ENCODE measurements around the gene ATF7IP2. TPM values are rescaled to one million over a fixed set of nuclear protein-coding genes. Genes with fewer than 3 reads are reported as not detected.
"Not testable (repeated sequence)": the region's sequence is repeated elsewhere in the genome, so short reads cannot be mapped to it uniquely, and the experiment has no call there.

The ATF7IP2 gene
- total RNA-seq, 1 donor from 2014 or later, result 17.9 TPM

- no peak for DNase-seq
Measured at GRCh38 chr16:10376229-10376628, 9.6 kb upstream of the ATF7IP2 start.

DNA sequence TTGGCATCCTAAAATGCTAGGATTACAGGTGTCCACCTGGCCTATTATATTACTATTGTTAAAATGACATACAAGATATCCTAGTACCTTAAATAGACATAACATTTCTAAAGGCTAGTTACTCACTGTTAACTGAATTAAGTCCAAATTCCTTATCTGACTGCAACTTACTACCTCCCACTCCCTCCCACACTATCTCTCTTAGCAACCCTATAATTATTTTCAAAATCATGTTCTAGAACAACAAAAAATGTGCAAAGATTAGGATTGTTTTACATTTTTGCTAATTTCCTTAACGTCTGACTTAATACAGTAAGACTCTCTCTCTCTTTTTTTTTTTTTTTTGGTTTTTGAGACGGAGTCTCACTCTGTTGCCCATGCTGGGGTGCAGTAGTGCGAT lies 2.2 kb upstream of the ATF7IP2 start:
- DNase-seq, result no peak

DNA sequence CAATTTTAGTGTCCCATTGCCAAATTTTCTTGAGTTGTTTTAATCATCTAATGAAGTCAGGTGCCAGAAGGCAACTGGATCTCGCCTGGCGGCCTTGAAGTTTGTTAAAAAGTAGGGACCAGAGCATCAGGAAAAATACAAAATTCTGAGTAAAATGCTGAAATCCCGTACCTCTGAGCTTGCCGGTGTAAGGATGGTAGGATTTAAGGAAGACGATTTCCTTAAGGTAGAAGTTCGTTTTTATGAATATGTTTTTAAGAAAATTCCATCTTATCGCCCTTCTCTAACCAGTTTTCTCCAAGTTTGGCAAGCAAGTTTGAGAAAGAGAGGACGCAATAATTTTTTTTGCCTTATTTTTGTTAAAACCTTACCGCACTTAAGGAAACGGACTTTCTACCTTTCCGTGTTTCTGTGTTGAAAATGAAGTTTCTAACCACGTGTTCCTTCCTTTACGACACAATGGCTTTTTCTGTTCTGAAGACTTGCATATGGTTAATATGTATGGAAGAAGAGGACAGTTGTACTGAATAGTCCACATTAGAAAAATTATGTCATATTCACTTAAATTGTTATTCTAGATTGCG lies 748 bp downstream of the ATF7IP2 start:
- DNase-seq, result peak; percentile 52

DNA sequence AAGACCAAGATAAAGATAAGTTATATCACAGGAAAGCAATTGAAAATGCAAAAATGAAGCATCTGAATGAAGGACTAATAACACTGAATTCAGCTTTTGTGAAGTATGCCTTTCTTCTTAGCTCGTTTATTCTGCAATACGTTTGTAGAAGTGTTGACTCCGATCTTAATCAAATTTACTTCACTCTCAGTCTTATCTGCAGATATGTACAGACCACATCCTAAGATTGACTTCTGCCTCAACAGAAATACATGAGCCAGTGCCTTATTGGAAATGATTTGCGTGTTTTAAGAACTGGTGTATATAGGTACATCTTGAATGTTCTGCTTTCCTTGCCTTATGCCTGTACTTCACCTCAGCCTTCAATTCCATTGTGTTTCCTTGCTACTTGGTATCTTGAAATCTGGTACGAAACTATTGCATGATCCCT lies 1.3 kb downstream of the ATF7IP2 start:
- no peak for DNase-seq

DNA sequence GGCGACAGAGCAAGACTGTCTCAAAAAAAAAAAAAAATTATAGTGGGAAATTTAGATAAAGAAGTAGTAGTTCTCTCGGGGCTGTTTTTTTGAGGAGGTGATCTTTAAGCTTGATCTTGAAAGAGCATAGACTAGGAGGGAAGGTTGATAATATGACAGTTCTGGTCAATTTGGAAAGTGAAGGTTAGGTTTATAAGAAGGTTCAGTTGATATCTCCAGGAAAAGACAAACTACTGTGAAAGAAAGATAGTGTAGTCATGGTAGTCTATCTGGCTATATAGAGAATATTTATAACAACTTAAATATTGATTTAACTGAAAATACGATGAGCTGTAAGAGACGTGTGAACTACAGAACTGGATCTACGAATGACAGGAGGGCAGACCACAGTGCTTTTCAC lies 3.1 kb downstream of the ATF7IP2 start:
- no peak for DNase-seq

- DNase-seq, result no peak
Measured at GRCh38 chr16:10390330-10390729, 4.5 kb downstream of the ATF7IP2 start.

GRCh38 chr16:10390867-10391266 lies 5.0 kb downstream of the ATF7IP2 start:
- no peak for DNase-seq

DNA sequence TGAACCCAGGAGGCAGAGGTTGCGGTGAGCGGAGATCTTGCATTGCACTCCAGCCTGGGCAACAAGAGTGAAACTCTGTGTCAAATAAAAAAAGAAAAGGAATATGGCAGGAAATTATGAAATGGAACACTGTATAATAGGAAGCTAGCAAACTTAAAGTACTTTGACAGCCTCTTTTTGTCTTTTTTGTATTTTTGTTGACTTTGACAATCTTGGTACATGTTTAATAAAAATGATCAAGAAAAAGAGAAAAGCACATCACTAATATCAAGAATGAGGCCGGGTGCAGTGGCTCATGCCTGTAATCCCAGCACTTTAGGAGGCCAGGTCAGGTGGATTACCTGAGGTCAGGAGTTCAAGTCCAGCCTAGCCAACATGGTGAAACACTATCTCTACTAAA lies 5.5 kb downstream of the ATF7IP2 start:
- DNase-seq, result no peak

DNA sequence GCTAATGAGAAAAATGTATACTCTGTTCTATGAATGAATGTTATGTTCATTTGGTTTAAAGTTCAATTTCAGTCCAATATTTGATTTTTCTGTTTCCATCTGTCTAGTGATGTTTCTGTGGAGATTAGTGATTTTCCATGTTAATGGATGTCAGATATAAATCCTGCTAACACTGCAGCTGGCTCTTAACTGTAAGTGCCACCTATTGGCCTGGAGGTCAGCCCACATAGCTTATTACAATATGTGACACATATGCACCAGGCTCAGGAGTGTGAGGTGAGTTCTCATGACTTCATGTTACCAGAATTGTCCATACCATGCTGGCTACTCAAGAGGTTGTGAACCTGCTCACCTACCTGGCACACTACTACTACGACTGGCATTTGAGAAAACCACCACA lies 17.1 kb downstream of the ATF7IP2 start:
- no peak for DNase-seq

DNA sequence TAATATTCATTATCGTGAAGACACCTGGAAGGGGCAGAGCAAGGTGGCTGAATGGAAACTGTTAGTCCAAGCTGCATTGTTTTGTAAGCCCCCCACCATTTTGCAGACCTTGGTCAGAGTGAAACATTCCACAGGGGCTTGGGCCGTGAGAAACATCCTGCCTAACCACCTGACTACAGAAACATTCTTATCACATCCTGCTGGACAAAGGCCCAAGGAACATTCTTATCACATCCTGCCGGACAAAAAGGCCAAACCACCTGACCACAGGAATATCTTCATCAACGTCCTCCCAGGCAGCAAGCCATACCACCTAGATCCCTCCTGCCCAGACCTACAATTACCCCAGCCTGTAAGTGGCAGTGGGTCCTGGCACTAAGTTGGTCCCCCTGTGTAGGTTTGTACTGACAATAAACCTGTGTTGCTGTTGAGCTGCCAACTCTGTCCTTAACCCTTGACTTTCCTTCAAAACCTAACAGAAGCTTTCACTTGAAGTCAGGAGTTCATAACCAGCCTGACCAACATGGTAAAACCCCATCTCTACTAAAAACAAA lies 19.6 kb downstream of the ATF7IP2 start:
- peak; percentile 98 for DNase-seq

DNA sequence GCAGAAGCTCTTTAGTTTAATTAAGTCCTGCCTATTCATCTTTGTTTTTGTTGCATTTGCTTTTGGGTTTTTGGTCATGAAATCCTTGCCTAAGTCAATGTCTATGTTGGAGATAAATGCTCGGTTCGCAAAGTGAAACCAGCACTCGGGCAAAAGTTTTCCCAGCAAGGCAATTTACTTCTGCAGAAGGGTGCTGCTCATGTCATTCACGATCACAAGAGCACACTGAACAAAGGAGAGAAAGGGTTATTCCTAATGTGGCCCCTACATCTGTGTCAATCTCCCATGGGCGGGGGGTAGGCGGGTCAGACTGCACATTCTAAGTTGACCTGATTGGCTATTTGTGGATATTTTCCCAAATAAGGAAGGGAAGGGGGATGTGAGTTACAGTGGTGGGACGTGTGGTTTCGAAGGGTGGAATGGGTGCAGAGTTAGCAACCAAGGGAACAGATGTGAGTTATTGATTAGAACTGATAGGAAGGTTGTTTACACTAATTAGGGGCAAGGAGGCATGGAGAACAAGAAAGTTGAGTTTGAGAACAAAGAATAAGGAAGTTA lies 23.0 kb downstream of the ATF7IP2 start:
- DNase-seq, result peak; percentile 34

GRCh38 chr16:10409713-10410112 lies 23.9 kb downstream of the ATF7IP2 start:
- DNase-seq, result not testable (repeated sequence)

DNA sequence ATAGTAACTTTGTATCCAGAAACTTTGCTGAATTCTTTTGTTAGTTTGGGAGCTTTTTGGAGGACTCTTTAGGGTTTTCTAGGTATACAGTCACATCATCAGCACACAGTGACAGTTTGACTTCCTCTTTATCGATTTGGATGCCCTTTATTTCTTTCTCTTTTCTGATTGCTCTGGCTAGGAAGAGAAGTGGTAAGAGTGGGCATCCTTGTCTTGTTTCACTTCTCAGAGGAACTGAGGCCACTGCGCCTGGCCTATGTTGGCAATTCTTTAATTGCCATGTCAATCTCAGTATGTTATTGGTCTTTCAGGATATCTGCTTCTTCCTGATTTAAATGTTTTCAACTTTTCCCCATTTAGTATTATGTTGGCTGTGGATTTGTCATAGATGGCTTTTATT lies 24.6 kb downstream of the ATF7IP2 start:
- DNase-seq, result no peak

DNA sequence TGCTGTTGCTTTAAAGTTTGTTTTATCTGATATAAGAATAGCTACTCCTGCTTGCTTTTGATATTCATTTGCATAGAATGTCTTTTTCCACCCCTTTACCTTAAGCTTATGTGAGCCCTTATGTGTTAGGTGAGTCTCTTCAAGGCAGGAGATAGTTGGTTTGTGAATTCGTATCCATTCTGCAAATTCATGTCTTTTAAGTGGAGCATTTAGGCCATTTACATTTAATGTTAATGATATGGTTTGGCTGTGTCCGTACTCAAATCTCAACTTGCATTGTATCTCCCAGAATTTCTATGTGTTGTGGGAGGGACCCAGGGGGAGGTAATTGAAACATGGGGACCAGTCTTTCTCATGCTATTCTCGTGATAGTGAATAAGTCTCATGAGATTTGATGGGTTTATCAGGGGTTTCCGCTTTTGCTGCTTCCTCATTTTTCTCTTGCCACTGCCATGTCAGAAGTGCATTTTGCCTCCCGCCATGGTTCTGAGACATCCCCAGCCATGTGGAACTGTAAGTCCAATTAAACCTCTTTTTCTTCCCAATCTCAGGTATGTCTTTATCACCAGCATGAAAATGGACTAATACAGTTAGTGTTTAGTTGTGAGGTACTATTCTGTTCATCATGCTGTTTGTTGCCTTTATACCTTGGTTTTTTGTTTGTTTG lies 27.2 kb downstream of the ATF7IP2 start:
- no peak for DNase-seq

GRCh38 chr16:10418204-10418603 lies 32.3 kb downstream of the ATF7IP2 start:
- not testable (repeated sequence) for DNase-seq

DNA sequence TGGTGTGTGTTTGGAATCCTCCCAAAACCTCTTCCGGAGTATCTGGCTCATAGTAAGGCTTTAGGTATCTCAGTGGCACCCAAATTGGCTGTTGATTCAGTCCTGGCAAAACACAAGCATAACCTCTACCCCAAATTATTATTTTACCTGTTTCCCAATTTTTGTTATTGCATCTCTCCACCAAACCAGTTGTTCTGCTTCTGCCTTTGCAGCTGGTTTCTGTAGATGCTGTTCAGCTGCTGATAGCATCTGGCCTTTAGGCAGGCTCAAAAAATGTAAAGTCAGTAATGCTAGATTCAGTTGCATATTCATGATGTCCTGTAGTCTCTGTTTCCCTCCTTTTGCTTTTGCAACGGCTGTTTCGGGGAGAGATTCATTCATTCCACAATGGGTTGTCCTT lies 33.8 kb downstream of the ATF7IP2 start:
- no peak for DNase-seq

DNA sequence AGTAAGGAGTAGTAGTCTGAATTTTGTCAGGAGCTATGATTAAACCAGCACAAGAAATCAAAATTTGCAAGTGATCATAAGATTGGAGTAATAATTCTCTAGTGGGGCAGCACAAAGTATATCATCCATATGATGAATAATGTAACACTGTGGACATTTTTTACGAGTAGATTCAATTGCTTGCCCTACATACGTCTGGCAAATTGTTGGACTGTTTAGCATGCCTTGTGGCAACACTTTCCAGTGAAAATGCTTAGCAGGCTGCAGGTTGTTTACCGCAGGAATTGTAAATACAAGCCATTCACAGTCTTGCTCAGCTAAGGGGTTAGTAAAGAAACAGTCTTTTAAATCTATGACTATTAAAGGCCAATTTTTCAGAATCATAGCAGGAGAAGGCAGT lies 35.7 kb downstream of the ATF7IP2 start:
- no peak for DNase-seq

- DNase-seq, result no peak
Measured at GRCh38 chr16:10428433-10429168, 42.7 kb downstream of the ATF7IP2 start.

DNA sequence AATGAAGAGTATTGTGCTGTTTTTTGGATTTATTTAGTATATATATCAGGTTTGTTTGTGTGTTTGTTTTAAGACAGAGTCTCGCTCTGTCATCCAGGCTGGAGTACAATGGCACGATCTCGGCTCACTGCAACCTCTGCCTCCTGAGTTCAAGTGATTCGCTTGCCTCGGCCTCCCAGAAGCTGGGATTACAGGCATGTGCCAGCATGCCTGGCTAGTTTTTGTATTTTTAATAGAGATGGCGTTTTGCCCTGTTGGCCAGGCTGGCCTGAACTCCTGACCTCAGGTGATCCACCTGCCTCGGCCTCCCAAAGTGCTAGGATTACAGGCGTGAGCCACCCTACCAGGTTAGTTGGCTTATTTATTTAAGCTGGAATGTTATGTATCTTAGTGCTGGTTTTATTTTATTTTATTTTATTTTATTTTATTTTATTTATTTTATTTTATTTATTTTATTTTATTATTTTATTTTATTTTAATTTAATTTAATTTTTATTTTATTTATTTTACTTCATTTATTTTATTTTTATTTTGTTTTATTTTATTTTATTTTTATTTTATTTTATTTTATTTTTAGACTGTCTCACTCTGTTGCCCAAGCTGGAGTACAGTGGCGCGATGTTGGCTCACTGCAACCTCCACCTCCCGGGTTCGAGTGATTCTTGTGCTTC lies 43.6 kb downstream of the ATF7IP2 start:
- not testable (repeated sequence) for DNase-seq

GRCh38 chr16:10441726-10442125 lies 55.9 kb downstream of the ATF7IP2 start:
- no peak for DNase-seq

GRCh38 chr16:10447289-10447688 lies 61.4 kb downstream of the ATF7IP2 start:
- DNase-seq, result no peak
